GM19324 (cell line): ENCODE measurements around the gene USP13.
"Not testable (repeated sequence)": the region's sequence is repeated elsewhere in the genome, so short reads cannot be mapped to it uniquely, and the experiment has no call there.

Source experiments
- ATAC-seq: cut with Tn5 transposase; IDR thresholded peaks from one replicate; pipeline ENCODE4 v1.9.1; 2021; ENCODE audit warnings: mild to moderate bottlenecking, moderate library complexity; ENCODE audit not compliant: unreplicated experiment, low FRiP score

The USP13 gene

GRCh38 chr3:179652447-179653095, at the start of gene USP13:
Gene USP13, plus strand, starts transcription at chr3:179653040. Its CDS starts 186 bp downstream, at chr3:179653226.
- peak; percentile 76 for ATAC-seq

GRCh38 chr3:179603321-179603720, 49.5 kb upstream of the USP13 start:
- no peak for ATAC-seq

- ATAC-seq: no peak
Measured at GRCh38 chr3:179603831-179604230, 49.0 kb upstream of the USP13 start.

- peak; percentile 97 for ATAC-seq
Measured at GRCh38 chr3:179604321-179605078, 48.3 kb upstream of the USP13 start, which contains the start of the genes MRPL47 and NDUFB5. Gene MRPL47, minus strand, starts transcription at chr3:179604638. Its CDS starts 14 bp downstream, at chr3:179604624. Gene NDUFB5, plus strand, starts transcription at chr3:179604794. Its CDS starts 22 bp downstream, at chr3:179604816.

GRCh38 chr3:179606534-179607085, 46.2 kb upstream of the USP13 start:
- ATAC-seq: no peak

- peak; percentile 38 for ATAC-seq
Measured at GRCh38 chr3:179608931-179609720, 43.7 kb upstream of the USP13 start.

GRCh38 chr3:179610066-179610465, 42.8 kb upstream of the USP13 start:
- no peak for ATAC-seq

GRCh38 chr3:179613807-179614206, 39.0 kb upstream of the USP13 start:
- ATAC-seq: no peak

GRCh38 chr3:179615458-179616173, 37.2 kb upstream of the USP13 start:
- ATAC-seq: no peak

GRCh38 chr3:179622023-179622422, 30.8 kb upstream of the USP13 start:
- no peak for ATAC-seq

GRCh38 chr3:179624451-179624850, 28.4 kb upstream of the USP13 start:
- ATAC-seq: no peak

- no peak for ATAC-seq
Measured at GRCh38 chr3:179630753-179631451, 21.9 kb upstream of the USP13 start.

GRCh38 chr3:179640469-179640868, 12.4 kb upstream of the USP13 start:
- no peak for ATAC-seq

GRCh38 chr3:179642871-179643270, 10.0 kb upstream of the USP13 start:
- no peak for ATAC-seq

GRCh38 chr3:179643837-179644236, 9.0 kb upstream of the USP13 start:
- ATAC-seq: not testable (repeated sequence)

- ATAC-seq: no peak
Measured at GRCh38 chr3:179646177-179646576, 6.7 kb upstream of the USP13 start.

- no peak for ATAC-seq
Measured at GRCh38 chr3:179651687-179652446, 973 bp upstream of the USP13 start.

- peak; percentile 76 for ATAC-seq
Measured at GRCh38 chr3:179653096-179653797, 407 bp downstream of the USP13 start.
